ENCODE data around the gene MIPOL1. TPM values are rescaled to one million over a fixed set of nuclear protein-coding genes. Genes with fewer than 3 reads are reported as not detected.
A peak's percentile ranks its signal among the peaks of the same experiment; 100 is the strongest.

The MIPOL1 gene
- total RNA-seq, 1 donor from 2014 or later, result 11.1 TPM

- DNase-seq (ENCODE audit: low read depth) (no peak), FAIRE-seq (no peak)
- no peak for TF ChIP-seq CTCF (IDR thresholded peaks at IDR 0.05; ENCODE audit: insufficient read depth, low read length, severe bottlenecking)
These were observed 285.9 kb downstream of the MIPOL1 start for GRCh38 chr14:37483672-37484071.

GRCh38 chr14:37490607-37491006, 292.9 kb downstream of the MIPOL1 start:
- no peaks in the 10 kb centered on the region for H3K27me3 ChIP-seq (ENCODE audit: control insufficient read depth, insufficient read depth, low read length)
- H3K4me3 ChIP-seq (ENCODE audit: low read depth, low read length), result no peak overlapping the region
- DNase-seq (ENCODE audit: low read depth) (no peak), FAIRE-seq (no peak)
- H3K36me3 ChIP-seq (ENCODE audit: control insufficient read depth, insufficient read depth, low read length), result no peaks in the 10 kb centered on the region
- TF ChIP-seq CTCF (IDR thresholded peaks at IDR 0.05; ENCODE audit: insufficient read depth, low read length, severe bottlenecking), result no peak

More at GRCh38 chr14:37483672-37484071, 285.9 kb downstream of the MIPOL1 start:
- Histone ChIP-seq H3K27me3 (ENCODE audit: control insufficient read depth, insufficient read depth, low read length) (no peaks in the 10 kb centered on the region), H3K36me3 (ENCODE audit: control insufficient read depth, insufficient read depth, low read length) (no peaks in the 10 kb centered on the region), H3K4me3 (ENCODE audit: low read depth, low read length) (no peak overlapping the region)

DNA sequence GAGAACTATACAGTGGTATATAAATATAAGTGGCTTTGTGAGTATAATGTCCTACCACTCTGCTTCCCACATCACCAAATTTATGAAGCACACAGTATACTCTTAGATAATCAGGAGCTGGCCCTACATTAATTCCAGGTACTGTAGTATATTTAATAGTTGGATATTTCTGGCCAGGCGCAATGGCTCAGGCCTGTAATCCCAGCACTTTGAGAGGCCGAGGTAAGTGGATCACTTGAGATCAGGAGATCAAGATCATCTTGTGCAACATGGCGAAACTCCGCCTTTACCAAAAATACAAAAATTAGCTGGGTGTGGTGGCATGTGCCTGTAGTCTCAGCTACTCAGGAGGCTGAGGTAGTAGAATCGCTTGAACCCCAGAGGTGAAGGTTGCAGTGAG, 293.3 kb downstream of the MIPOL1 start:
- H3K27me3 ChIP-seq (ENCODE audit: control insufficient read depth, insufficient read depth, low read length), result no peaks in the 10 kb centered on the region
- no peak for TF ChIP-seq CTCF (IDR thresholded peaks at IDR 0.05; ENCODE audit: insufficient read depth, low read length, severe bottlenecking)
- H3K36me3 ChIP-seq (ENCODE audit: control insufficient read depth, insufficient read depth, low read length), result no peaks in the 10 kb centered on the region
- no peak for FAIRE-seq
- H3K4me3 ChIP-seq (ENCODE audit: low read depth, low read length), result no peak overlapping the region
- DNase-seq (ENCODE audit: low read depth), result no peak

DNA sequence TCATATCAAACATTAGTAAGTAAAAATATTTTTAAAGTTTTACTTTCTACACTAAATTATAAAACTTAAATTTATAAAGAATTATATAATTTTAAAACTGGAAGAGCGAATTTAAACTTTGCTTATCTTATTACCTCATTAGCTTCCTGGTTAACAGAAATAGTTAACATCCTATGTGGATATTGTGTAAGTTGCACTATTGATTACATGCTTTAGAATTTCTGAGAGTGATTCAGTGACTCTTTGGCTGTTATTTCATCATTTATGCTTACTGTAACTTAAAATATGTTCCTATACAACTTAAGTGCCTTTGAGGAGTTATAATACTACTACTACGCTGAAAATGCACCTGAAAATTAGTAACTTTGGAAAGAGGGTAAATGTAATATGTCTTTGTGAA, 295.9 kb downstream of the MIPOL1 start:
- no peak for FAIRE-seq
- Histone ChIP-seq H3K36me3 (ENCODE audit: control insufficient read depth, insufficient read depth, low read length) (no peaks in the 10 kb centered on the region), H3K27me3 (ENCODE audit: control insufficient read depth, insufficient read depth, low read length) (no peaks in the 10 kb centered on the region), H3K4me3 (ENCODE audit: low read depth, low read length) (no peak overlapping the region)
- no peak for TF ChIP-seq CTCF (IDR thresholded peaks at IDR 0.05; ENCODE audit: insufficient read depth, low read length, severe bottlenecking)
- DNase-seq (ENCODE audit: low read depth), result peak; percentile 56

- DNase-seq (ENCODE audit: low read depth), result no peak
- FAIRE-seq, result no peak
- no peaks in the 10 kb centered on the region for H3K36me3 ChIP-seq (ENCODE audit: control insufficient read depth, insufficient read depth, low read length)
- TF ChIP-seq CTCF (IDR thresholded peaks at IDR 0.05; ENCODE audit: insufficient read depth, low read length, severe bottlenecking), result no peak
- no peak overlapping the region for H3K4me3 ChIP-seq (ENCODE audit: low read depth, low read length)
- no peaks in the 10 kb centered on the region for H3K27me3 ChIP-seq (ENCODE audit: control insufficient read depth, insufficient read depth, low read length)
These were observed 299.7 kb downstream of the MIPOL1 start for GRCh38 chr14:37497422-37497821.

- Histone ChIP-seq H3K27me3 (ENCODE audit: control insufficient read depth, insufficient read depth, low read length) (no peaks in the 10 kb centered on the region), H3K36me3 (ENCODE audit: control insufficient read depth, insufficient read depth, low read length) (no peaks in the 10 kb centered on the region), H3K4me3 (ENCODE audit: low read depth, low read length) (no peak overlapping the region)
- DNase-seq (ENCODE audit: low read depth) (no peak), FAIRE-seq (no peak)
- no peak for TF ChIP-seq CTCF (IDR thresholded peaks at IDR 0.05; ENCODE audit: insufficient read depth, low read length, severe bottlenecking)
These were observed 304.1 kb downstream of the MIPOL1 start for GRCh38 chr14:37501877-37502276.
